Vagina (tissue), 2 donors: ENCODE measurements around the gene STXBP6.

Experiments
- POLR2A ChIP-seq, 2 donors: fragments of 450-650 bp; IDR thresholded peaks; one replicate each; pipeline ENCODE4 v1.6.1; 2017; ENCODE audit warnings: antibody characterized with exemption in 2 of 2, mild to moderate bottlenecking in 2 of 2, moderate library complexity in 2 of 2
- TF ChIP-seq, protein P1 (sequence below), 3 experiments: fragments of 450-650 bp in 2 of 3; fragments of 200-600 bp in 1 of 3; sonication (generic) in 1 of 3; IDR thresholded peaks; one replicate each; pipeline ENCODE4 v1.5.1; 2017 to 2019; ENCODE audit warnings: antibody characterized with exemption in 3 of 3, mild to moderate bottlenecking in 2 of 3, moderate library complexity in 2 of 3

DNA sequence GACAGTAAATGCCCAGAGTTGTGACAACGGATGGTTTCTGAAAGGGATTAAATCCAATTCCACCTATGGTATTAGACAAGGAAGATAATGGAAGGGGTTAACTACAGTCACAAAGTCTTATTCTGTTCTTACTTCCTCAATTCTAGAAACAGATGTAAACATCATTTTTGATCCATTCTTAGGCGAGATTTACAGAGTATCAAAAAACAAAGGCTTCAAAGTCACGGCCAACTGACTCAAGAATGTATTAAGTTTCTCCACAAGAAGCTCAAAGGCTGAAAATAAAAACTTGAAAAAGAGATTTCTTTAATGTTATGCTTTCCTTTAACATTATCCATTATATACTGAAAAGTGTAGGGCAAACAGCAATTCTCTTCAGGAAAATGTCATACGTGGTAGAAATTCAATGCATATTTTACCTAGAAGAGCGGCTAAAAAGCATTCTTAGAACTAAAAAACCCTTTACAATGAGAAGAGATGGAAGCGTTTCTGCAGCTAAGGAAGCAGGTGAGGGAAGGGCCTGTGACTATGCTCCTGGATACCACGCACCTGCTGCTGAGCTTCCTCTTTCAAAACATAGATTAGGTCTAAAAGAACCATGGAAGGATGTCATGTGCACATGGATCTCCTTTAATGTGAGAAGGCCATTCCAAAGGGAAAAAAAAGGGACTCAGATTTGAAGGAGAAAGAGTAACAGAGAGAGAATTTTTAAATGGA is 185.8 kb downstream of the STXBP6 start:
- TF ChIP-seq POLR2A (IDR thresholded peaks at IDR 0.05) = no peak
- TF ChIP-seq, protein P1, sequence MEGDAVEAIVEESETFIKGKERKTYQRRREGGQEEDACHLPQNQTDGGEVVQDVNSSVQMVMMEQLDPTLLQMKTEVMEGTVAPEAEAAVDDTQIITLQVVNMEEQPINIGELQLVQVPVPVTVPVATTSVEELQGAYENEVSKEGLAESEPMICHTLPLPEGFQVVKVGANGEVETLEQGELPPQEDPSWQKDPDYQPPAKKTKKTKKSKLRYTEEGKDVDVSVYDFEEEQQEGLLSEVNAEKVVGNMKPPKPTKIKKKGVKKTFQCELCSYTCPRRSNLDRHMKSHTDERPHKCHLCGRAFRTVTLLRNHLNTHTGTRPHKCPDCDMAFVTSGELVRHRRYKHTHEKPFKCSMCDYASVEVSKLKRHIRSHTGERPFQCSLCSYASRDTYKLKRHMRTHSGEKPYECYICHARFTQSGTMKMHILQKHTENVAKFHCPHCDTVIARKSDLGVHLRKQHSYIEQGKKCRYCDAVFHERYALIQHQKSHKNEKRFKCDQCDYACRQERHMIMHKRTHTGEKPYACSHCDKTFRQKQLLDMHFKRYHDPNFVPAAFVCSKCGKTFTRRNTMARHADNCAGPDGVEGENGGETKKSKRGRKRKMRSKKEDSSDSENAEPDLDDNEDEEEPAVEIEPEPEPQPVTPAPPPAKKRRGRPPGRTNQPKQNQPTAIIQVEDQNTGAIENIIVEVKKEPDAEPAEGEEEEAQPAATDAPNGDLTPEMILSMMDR (IDR thresholded peaks at IDR 0.05) = no peak
